GM13977 (cell line): ENCODE results near the gene FUCA1.
"Not testable (repeated sequence)": the region's sequence is repeated elsewhere in the genome, so short reads cannot be mapped to it uniquely, and the experiment has no call there.

Experiments used
- DNase-seq: peaks from one replicate; pipeline ENCODE4 v3.0.0; 2012; ENCODE audit warnings: low spot score
- in situ Hi-C: fragments of 300-500 bp; cut with MboI; formaldehyde crosslinking; loops from one replicate; pipeline ENCODE4 v1.12.0; 2022; ENCODE audit warnings: low sequenced_read_pairs, low pct_unique_long_range_greater_than_20kb, mixed read lengths, inconsistent platforms; ENCODE audit not compliant: unreplicated experiment
- TF ChIP-seq, protein P1 (sequence below): IDR thresholded peaks from 2 replicates; pipeline ENCODE4 v1.5.1; 2012; ENCODE audit warnings: mild to moderate bottlenecking, control low read depth; ENCODE audit not compliant: insufficient read depth; ENCODE audit errors: extremely low read depth, missing control alignments

Gene FUCA1

GRCh38 chr1:23862640-23863039 is 5.5 kb downstream of the FUCA1 start:
- TF ChIP-seq, protein P1, sequence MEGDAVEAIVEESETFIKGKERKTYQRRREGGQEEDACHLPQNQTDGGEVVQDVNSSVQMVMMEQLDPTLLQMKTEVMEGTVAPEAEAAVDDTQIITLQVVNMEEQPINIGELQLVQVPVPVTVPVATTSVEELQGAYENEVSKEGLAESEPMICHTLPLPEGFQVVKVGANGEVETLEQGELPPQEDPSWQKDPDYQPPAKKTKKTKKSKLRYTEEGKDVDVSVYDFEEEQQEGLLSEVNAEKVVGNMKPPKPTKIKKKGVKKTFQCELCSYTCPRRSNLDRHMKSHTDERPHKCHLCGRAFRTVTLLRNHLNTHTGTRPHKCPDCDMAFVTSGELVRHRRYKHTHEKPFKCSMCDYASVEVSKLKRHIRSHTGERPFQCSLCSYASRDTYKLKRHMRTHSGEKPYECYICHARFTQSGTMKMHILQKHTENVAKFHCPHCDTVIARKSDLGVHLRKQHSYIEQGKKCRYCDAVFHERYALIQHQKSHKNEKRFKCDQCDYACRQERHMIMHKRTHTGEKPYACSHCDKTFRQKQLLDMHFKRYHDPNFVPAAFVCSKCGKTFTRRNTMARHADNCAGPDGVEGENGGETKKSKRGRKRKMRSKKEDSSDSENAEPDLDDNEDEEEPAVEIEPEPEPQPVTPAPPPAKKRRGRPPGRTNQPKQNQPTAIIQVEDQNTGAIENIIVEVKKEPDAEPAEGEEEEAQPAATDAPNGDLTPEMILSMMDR = no peak
- in situ Hi-C loops = no loop called here
- no peak for DNase-seq

DNA sequence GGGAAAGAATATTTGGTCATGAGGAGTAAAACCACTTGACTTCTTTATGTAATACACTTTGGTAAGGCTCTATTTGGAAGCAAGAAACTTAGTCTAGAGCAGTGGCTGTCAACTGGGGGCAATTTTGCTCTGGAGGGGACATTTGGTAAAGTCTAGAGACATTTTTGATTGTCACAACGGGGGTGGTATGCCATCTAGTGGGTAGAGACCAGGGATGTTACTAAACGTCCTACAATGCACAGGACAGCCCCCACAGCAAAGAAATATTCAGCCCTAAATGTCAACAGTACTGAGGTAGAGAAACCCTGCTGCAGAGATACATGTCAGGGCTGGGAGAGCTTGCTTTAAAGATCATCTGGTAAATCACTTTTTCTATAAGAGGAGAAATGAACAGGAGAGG is 13.5 kb downstream of the FUCA1 start:
- DNase-seq = no peak
- in situ Hi-C loops = no loop called here

GRCh38 chr1:23853124-23853523 is 15.0 kb downstream of the FUCA1 start:
- in situ Hi-C loops, DNase-seq: not testable (repeated sequence)

More for the DNA sequence above, 13.5 kb downstream of the FUCA1 start:
- TF ChIP-seq, protein P1 = no peak

- DNase-seq, in situ Hi-C loops: not testable (repeated sequence)
These were observed 16.7 kb downstream of the FUCA1 start for GRCh38 chr1:23851406-23851805.

- in situ Hi-C loops = no loop called here
- no peak for DNase-seq
- TF ChIP-seq, protein P1 = no peak
These were observed 19.1 kb downstream of the FUCA1 start for GRCh38 chr1:23848673-23849616.

DNA sequence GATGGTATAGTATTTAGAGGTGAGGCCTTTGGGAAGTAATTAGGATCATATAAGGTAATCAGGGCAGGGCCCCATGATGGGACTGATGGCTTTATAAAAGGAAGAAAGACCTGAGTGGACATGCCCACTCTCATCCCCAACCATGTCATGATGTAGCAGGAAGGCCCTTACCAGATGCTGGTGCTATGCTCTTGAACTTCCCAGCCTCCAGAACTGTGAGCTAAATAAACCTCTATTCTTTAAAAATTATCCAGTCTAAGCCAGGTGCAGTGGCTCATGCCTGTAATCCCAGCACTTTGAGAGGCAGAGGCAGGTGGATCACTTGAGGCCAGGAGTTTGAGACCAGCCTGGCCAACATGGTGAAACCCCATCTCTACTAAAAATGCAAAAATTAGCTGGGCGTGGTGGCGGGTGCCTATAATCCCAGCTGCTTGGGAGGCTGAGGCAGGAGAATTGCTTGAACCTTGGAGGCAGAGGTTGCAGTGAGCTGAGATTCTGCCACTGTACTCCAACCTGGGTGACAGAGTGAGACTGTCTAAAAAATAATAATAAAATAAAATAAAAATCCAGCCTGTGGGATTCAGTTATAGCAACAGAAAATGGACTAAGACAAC is 20.5 kb downstream of the FUCA1 start:
- in situ Hi-C loops, DNase-seq: not testable (repeated sequence)

GRCh38 chr1:23845163-23845562 is 22.9 kb downstream of the FUCA1 start:
- in situ Hi-C loops = no loop called here

GRCh38 chr1:23843644-23844043 is 24.4 kb downstream of the FUCA1 start:
- no peak for DNase-seq
- TF ChIP-seq, protein P1 = no peak
- in situ Hi-C loops = no loop called here

More at GRCh38 chr1:23845163-23845562, 22.9 kb downstream of the FUCA1 start:
- no peak for DNase-seq
- TF ChIP-seq, protein P1 = no peak
